Body of pancreas (tissue), 4 donors: Measurements from ENCODE around the gene SELENOF.

Experiments
- POLR2A ChIP-seq, 3 donors: fragments of 450-650 bp; IDR thresholded peaks; one replicate each; pipeline ENCODE4 v1.6.1; 2016; ENCODE audit warnings: antibody characterized with exemption in 3 of 3, mild to moderate bottlenecking in 2 of 3
- TF ChIP-seq, protein P1 (sequence below), 7 experiments: fragments of 450-650 bp in 4 of 7; fragments of 200-600 bp in 3 of 7; sonication (generic) in 3 of 7; IDR thresholded peaks; one replicate each; pipeline ENCODE4 v1.5.1; 2016 to 2019; ENCODE audit warnings: antibody characterized with exemption in 7 of 7

DNA sequence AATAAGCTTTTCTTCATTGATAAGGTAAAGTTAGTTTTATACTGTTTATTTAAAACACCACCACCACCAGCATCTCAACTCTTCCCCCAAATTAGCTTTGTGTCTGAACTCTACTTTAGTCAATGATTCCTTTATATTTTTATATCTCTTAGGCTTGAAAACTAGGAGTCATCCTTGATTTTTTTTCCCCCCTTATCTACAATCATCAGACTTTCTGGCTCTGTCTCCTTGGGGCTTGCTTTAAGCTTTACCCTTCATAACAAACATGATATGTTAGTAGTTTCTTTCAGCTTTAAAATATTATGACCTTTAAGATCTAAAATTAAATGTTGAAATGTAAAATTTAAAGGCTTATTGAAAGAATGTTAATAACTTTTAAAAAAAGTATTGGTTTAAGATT lies 28.8 kb upstream of the SELENOF start:
- TF ChIP-seq, protein P1, sequence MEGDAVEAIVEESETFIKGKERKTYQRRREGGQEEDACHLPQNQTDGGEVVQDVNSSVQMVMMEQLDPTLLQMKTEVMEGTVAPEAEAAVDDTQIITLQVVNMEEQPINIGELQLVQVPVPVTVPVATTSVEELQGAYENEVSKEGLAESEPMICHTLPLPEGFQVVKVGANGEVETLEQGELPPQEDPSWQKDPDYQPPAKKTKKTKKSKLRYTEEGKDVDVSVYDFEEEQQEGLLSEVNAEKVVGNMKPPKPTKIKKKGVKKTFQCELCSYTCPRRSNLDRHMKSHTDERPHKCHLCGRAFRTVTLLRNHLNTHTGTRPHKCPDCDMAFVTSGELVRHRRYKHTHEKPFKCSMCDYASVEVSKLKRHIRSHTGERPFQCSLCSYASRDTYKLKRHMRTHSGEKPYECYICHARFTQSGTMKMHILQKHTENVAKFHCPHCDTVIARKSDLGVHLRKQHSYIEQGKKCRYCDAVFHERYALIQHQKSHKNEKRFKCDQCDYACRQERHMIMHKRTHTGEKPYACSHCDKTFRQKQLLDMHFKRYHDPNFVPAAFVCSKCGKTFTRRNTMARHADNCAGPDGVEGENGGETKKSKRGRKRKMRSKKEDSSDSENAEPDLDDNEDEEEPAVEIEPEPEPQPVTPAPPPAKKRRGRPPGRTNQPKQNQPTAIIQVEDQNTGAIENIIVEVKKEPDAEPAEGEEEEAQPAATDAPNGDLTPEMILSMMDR (IDR thresholded peaks at IDR 0.05): no peak
- no peak for TF ChIP-seq POLR2A (IDR thresholded peaks at IDR 0.05)
